ENCODE measurements around the gene RUSF1.
"Not testable (repeated sequence)": the region's sequence is repeated elsewhere in the genome, so short reads cannot be mapped to it uniquely, and the experiment has no call there.

Gene RUSF1

DNA sequence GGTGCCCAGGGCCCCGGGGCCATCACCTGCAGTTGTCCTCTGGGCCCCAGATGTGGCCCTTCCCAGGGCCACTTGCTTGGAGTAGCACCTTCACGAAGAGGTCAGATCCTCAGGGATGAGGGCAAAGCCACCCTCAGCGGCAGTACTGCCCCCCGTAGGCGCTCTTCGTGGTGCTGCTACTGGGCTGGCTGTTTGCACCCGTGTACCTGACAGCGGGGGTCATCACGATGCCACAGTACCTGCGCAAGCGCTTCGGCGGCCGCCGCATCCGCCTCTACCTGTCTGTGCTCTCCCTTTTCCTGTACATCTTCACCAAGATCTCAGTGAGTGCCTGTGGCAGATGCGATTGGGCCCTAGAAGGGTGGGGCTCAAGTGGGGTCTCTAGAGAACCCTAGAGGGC is 22.6 kb downstream of the RUSF1 start:
- no peak for FAIRE-seq

DNA sequence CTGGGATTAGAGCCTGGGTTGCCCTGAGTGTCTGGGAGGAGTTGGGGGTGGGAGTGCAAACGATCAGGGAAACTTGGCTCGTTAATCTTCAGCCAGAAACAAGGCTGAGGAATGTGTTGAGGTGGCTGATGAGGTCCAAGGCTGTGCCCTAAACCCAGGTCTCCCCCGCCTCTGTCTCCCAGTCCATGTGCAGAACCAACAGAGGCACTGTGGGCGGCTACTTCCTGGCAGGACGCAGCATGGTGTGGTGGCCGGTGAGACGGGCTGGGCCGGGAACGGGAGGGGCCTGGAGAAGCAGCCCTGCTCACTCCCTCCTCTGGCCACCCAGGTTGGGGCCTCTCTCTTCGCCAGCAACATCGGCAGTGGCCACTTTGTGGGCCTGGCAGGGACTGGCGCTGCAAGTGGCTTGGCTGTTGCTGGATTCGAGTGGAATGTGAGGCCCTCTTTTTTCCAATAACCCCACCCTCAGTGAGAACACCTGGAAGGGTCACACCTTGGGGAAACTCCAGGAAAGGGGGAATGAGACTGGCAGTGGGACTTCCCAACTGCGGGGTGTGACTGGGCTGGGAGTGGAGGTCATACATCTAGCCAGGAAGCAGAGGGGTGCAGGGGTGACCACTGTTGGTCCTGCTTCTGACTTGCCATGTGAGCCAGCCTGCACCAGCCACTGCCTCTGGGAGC is 23.6 kb downstream of the RUSF1 start:
- no peak for FAIRE-seq

DNA sequence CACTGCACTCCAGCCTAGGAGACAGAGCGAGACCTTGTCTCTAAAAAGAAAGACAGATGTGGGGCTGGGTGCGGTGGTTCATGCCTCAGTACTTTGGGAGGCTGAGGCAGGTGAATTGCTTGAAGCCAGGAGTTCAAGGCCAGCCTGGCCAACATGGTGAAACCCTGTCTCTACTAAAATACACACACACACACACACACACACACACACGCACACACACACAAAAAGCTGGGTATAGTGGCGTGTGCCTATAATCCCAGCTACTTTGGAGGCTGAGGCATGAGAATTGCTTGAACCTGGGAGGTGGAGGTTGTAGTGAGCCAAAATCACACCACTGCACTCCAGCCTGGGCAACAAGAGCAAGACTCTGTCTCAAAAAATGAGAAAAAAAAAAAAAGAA is 24.1 kb downstream of the RUSF1 start:
- not testable (repeated sequence) for FAIRE-seq

DNA sequence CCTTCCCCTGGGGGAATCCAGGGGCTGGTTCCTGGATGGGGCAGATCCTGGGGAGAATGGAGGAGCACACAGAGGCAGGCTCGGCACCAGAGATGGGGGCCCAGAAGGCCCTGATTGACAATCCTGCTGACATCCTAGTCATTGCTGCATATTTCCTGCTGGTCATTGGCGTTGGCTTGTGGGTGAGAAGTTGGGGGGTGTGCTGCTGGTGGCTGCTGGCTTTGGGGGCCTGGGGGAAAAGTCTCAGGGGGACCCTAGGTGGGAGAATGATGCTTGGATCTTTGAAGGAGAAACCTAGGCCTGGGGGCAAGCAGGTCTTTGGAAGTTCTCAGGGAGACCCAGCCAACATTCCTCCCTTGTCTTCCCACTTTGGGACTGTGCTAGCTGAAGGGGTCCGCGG is 25.1 kb downstream of the RUSF1 start, which contains the start of gene SLC5A2:
SLC5A2 (plus strand) TSS at position 43 of the 400 bp plus-strand sequence; CDS start at position 57, 14 bp downstream.
- FAIRE-seq = no peak

DNA sequence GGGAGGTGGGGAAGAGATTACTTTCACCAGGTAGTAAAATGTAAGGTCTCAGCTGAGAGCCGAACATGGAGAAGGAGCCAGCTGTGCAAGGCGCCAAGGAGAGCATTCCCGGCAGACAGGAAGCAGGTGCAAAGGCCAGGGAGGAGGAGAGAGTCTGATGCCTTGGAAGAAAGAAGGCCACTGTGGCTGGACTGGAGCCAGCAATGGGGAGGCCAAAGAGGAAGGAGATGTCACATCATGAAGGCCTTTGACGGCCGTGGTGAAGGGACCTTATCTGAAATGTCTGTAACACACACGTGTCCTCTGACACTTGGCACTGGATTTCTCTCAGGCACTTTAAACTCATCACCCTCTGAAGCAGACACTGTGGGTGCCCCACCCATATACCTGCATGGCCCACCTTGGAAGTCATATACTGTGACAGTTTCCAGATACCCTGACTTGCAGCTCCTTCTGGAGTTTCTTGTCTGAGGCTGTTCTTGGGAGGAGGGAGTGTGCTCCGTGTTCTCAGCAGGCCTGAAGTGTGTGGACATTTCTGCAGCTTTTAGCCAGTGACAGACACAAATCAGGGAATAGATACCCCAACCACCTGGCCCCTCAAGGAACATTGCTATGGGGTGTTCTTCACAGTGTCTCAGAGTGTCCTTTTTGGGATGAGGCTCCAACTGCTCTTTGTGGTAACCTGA is 27.2 kb downstream of the RUSF1 start:
- FAIRE-seq = no peak

DNA sequence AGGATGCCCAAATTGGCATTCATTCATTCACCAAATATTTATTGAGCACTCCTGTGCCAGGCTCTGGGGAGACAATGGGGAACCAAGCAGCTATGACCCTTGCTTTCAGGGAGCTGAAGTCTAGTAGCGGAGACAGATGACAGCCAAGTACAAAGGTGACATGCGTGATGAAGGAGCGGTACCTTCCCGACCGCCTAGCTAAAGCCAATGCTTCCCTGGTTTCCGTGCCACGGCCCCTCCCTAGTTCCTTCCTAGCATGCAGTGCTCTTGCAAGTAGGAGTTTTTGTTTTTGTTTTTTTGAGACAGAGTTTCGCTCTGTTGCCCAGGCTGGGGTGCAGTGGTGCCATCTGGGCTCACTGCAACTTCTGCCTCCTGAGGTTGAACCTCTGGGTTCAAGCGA is 28.4 kb downstream of the RUSF1 start:
- FAIRE-seq = no peak

DNA sequence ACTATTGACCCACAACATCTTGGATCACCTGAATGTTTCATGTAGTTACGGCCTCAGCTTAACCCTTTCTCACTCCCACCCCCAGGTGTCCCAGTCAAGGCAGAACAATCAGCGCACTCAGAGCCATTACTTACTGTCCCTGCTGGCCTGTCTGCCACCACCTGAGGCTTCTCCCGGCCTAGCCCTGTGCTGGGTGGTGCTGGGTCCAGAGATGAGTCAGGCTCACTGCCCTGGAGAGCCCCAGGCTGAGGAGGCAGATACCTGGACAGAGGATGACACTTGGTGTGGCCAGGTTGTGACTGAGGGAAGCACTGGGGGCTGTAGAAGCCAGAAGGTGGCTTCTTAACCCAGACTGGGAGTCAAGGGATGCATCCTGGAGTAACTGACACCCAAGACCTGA is 29.2 kb downstream of the RUSF1 start:
- FAIRE-seq = no peak

DNA sequence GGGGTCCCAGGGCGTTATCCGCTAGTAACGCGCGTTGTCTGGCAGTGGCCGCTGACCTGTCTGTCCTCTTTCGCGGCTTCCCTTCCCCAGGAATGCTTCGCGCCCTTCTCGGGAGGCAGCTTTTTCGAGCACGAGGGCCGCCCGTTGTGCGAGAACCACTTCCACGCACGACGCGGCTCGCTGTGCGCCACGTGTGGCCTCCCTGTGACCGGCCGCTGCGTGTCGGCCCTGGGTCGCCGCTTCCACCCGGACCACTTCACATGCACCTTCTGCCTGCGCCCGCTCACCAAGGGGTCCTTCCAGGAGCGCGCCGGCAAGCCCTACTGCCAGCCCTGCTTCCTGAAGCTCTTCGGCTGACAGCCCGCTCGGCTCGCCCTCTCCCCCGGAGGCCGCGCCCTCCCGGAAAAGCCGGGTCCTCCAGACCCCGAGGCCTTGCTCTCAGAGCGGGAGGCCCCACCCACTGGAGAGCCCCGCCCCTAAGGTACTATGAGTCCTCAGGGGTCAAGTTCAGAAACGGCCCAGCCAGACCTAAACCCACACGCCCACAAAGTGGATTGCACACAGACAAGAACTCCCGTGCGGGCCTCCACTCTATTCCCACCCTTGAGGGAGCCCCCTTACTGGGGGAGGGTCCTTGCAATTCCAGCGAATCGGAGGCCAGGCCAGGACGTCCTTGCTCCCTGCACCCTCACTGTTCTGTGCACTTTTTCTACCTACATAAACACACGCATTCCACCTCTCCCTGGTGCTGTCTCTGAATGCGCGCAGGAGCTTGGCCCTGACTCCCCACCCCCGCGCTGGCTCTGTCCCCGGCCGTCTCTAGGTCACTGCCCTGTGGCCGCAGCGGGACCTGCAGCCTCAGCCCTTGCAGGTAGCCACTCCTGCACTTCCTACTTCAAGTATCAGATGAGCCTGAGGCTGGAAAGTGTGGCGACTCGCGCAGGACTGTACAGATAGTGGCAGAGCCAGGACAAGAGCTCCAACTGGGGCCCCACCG is 30.7 kb downstream of the RUSF1 start:
- FAIRE-seq = no peak

DNA sequence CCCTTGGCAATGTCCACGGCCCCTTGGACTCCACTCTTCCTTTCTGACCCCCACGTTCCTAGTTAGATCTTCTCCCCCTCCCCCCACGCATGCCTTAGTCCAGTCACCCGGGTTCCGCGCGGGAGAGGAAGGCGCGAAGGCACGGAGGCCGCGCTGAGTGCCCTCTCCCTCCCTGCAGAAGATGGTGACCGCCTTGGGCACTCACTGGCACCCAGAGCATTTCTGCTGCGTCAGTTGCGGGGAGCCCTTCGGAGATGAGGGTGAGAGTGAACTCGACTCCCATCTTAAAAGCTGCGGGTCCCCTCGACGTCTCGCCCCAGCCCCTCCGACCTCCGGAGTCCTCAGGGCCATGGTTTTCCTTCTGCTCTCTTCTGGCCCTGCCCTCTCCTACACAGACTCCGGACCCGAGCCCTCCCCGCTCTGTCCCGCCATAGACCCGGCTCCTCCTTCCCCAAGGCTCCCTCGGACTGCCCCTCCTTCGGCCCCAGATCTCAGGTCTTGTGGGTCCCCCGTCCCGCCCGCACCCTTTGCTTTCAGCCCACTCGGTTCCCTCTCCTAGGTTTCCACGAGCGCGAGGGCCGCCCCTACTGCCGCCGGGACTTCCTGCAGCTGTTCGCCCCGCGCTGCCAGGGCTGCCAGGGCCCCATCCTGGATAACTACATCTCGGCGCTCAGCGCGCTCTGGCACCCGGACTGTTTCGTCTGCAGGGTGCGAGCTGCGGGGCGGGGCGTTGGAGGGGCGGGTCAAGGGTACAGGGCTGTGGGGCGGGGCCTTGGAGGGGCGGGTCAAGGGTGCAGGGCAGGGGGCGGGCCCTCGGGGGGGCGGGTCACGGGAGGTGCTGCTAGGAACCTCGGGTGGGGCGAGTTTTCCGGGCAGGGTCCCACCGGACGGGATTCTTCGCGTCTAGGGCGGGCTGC is 31.6 kb downstream of the RUSF1 start:
- FAIRE-seq = no peak

DNA sequence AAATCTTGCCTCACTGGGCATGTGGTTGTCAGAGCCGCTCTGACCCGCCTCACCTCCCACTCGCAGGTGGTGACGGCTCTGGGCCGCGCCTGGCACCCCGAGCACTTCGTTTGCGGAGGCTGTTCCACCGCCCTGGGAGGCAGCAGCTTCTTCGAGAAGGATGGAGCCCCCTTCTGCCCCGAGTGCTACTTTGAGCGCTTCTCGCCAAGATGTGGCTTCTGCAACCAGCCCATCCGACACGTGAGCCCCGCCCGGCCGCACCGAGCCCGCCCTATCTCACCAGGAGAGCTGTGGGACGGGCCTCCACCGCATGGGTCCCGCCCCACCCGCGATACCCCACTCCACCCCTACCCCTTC is 32.3 kb downstream of the RUSF1 start:
- no peak for FAIRE-seq

DNA sequence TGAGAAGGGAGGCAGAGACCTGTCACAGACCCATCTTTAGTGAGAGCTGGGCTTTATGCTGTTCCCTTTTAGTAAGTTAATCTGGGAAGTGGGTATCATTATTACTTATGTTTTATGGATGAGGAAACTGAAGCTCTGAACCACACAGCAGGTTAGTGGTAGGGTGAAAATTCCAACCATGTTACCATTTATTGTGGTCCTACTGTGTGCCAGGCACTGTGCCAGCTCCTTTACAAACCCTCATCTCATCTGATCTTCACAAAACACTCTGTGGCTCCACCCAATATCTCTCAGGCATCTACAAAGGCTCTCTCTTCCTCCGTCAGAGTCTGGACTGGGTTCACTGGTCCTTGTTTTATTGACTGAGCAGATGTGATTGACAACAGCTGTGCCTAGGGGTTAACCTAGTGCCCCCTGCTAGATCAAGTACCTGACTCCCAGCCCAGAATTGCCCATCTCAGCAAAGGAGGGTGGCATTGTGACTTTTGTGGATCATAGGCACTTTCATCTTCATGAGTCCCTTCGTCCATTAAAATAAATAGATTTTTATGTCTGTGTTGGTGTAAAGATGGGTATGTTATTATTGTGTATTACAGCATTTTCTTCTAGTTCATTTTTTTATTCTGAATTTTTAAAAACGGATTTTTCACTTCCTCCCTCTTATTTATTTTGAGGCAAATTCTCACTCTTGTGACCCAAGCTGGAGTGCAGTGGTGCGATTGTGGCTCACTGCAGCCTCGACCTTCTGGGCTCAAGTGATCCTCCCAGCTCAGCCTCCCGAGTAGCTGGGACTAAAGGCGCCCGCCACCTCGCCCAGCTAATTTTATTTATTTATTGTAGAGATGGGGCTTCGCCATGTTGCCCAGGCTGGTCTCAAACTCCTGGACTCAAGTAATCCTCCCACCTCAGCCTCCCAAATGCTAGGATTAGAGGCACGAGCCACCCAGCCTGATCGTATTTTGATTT is 33.1 kb downstream of the RUSF1 start:
- no peak for FAIRE-seq

DNA sequence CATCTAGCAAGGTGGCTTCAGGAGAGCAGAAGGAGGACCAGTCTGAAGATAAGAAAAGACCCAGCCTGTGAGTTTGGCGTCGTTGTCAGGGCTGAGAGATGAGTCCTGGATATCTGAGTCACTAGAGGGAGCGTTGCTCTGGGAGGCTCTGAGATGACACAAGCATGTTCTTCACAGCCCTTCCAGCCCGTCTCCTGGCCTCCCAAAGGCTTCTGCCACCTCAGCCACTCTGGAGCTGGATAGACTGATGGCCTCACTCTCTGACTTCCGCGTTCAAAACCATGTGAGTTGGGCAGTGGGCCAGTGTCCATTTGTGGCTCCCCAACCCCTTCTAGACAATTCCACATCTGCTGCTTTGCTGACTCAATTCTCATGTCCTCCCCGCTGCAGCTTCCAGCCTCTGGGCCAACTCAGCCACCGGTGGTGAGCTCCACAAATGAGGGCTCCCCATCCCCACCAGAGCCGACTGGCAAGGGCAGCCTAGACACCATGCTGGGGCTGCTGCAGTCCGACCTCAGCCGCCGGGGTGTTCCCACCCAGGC is 33.9 kb downstream of the RUSF1 start:
- FAIRE-seq = no peak

DNA sequence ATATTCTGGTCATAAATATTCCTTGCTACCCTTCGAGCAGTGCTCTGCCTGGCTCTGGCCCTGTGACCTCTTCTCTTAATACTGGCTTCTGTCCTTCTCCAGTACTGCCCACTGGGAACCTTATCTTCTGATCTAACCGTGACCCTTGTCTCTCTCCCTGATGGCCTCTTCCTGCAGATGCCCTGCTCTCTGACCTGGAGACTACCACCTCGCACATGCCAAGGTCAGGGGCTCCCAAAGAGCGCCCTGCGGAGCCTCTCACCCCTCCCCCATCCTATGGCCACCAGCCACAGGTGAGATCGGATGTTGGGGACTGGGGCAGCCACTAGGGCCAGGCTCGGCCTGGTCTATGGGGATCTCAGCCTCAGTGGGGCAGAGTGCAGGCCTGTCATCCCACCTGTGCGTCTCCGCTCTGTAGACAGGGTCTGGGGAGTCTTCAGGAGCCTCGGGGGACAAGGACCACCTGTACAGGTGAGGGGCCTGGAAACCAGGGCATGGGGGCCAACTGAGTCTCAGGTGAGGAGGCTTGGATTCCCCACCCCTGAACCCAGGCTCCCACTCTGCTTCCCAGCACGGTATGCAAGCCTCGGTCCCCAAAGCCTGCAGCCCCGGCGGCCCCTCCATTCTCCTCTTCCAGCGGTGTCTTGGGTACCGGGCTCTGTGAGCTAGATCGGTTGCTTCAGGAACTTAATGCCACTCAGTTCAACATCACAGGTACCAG is 34.8 kb downstream of the RUSF1 start:
- no peak for FAIRE-seq

DNA sequence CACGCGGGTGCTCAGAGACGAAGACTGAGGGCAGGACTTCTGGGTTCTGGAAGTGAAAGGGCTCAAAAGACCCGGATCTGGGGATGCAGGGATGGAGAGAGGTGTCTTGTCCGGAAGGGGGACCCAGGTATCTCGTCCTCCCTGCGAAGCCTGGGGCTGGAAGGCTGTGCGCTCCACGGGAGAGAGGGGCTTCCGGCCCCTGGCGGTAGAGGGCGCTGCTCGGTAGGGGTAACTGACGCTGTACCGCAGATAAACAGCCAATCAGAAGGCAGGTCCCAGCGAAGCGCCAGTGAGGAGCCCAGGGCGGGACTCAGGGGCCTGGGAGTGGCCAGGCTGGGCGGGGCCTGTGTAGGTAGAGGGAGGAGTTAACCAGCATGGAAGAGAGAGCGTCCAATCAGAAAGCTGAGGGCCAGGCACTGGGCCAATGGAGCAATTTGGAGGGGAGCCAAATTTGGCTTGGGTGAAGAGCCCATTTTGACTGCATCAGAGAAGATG is 35.4 kb downstream of the RUSF1 start:
- no peak for FAIRE-seq

DNA sequence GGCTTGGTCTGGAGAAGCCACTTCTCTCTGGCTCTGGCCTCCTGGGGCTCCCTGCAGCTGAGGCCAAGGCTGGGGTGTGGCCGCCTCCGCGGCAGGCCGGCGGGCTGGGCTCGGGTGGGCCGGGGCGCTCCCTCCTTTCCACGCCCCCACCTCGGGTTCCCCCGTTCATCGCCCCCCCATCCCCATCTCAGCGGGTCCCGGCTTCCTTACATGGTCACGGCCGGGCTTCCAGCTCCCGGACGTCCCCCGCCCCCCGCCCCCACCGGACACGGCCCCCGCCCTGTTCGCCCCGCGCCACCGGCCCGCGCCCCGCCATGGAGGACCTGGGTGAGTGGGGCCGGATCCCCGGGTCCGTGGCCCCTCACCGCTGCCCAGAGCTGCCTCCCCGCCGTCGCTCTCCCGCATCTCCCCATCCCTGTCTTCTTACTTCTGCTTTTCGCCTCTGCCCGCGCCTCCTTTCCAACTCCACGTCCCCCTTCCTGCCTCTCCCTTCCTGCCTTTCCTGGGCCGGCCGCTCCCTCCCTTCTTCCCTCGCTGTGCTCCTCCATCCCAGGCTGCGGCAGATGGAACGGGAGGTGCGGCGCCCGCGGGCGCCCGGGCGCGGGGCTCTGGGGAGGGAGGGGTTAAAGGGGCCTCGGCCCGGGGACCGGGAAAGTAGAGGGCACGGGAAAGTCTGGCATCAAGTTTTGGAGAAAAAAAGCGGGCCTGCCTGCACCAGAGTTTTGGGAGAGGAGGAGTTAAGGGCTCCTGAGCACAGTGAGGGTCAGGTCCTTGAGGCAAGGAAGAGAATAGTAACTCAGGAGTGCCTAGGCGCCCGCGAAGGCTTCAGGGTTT is 36.1 kb downstream of the RUSF1 start, which contains the start of gene TGFB1I1:
TGFB1I1 (plus strand) TSS at position 278 of the 834 bp plus-strand sequence; CDS start at position 315, 37 bp downstream.
- no peak for FAIRE-seq

DNA sequence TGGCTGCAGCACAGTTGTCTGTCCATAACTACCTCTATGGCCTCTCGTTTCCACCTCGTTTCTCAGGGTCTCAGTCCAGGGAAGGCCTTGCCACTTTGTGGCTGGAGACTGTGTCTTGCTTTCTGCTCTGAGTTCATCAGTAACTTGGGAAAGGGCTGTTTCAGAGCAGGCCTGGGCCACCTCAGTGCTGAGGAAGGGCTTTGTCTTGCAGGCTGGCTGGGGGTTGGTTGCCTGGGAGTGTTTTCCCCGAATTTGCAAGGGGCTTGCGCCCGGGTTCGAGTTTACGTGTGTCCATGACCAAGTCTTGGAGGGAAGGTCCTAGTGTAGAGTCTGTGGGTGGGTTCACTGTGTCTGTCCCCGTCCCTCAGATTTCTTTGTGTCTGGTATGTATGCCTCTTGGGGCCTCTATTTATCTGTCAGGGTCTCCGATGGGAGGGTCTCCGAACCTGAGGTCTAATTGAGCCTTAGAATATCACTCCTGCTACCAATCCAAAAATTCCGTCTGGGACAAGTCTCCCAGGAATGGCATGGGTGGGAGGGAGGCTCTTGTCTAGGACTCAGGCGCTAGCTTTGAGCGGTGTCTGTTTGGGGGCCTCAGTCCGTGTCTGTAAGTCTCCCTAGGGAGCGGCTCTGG is 36.8 kb downstream of the RUSF1 start:
- FAIRE-seq = no peak

DNA sequence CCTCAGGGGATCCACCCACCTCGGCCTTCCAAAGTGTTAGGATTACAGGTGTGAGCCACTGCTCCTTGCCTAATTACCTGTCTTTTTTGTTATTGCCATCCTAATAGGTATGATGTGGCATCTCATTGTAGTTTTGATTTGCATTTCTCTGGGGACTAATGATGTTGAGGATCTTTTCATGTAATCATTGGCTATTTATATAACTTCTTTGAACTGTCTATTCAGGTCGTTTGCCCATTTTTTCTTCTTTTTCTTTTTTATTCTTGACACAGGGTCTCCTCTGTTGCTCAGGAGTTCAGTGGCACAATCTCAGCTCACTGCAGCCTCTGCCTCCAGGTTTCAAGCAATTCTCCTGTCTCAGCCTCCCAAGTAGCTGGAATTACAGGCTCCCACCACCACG is 37.6 kb downstream of the RUSF1 start:
- FAIRE-seq = no peak

DNA sequence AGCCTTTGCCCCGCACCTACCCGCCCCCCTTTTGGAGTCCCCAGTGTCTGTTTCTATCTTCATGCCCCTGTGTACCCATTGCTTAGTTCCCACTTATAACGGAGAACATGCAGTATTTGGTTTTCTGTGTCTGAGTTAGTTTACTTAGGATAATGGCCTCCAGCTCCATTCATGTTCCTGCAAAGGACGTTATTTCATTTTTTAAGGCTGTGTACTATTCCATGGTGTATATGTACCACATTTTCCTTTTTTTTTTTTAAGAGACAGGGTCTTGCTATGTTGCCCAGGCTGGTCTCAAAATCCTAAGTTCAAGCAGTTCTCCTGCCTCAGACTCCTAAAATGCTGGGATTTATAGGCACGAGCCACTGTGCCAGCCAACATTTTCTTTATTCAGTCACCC is 40.3 kb downstream of the RUSF1 start:
- no peak for FAIRE-seq
